ENCODE data around the gene PHF12. TPM values are rescaled to one million over a fixed set of nuclear protein-coding genes. Genes with fewer than 3 reads are reported as not detected.

Gene PHF12
- total and polyA plus RNA-seq, 10 donors: 16.2 to 118 (median 76.1) TPM

GRCh38 chr17:28885363-28885762, 66.0 kb downstream of the PHF12 start:
- no peak for DNase-seq
- Histone ChIP-seq H3K9me3 (no peaks in the 10 kb centered on the region), H3K4me1 (peaks cover 16 to 61% (median 37%) of the 10 kb centered on the region in 6 donors), H3K27me3 (replicated peaks in 1 of 7) (no peaks in the 10 kb centered on the region), H3K4me3 (no peak overlapping the region), H3K27ac (no peak overlapping the region), H3K36me3 (peaks cover 9 to 99% (median 70%) of the 10 kb centered on the region in 6 donors)
- WGBS, 5 donors: 88 to 99% (median 97%) methylated on average over 4 of the region's 4 CpGs
- TF ChIP-seq CTCF (IDR thresholded peaks at IDR 0.05 in 8 of 11, conservative IDR thresholded peaks at IDR 0.05 in 3 of 11): no peak
- no peak for TF ChIP-seq POLR2AphosphoS5 (IDR thresholded peaks at IDR 0.05)
- TF ChIP-seq POLR2A (IDR thresholded peaks at IDR 0.05): no peak
- intact Hi-C loops (cut with DNase I; ENCODE audit: low total_unique reads): no loop called here

- Histone ChIP-seq H3K27ac (peak overlapping the region in 1 of 8 donors; percentile 11), H3K9me3 (no peaks in the 10 kb centered on the region), H3K27me3 (replicated peaks in 1 of 7) (no peaks in the 10 kb centered on the region), H3K4me3 (no peak overlapping the region), H3K36me3 (peaks cover 12 to 100% (median 83%) of the 10 kb centered on the region in 6 donors), H3K4me1 (peaks cover 8 to 49% (median 25%) of the 10 kb centered on the region in 6 donors)
- TF ChIP-seq POLR2AphosphoS5 (IDR thresholded peaks at IDR 0.05) (peak in 2 of 3 donors; percentile 15 to 54), CTCF (IDR thresholded peaks at IDR 0.05 in 8 of 11, conservative IDR thresholded peaks at IDR 0.05 in 3 of 11) (no peak), POLR2A (IDR thresholded peaks at IDR 0.05) (no peak)
- intact Hi-C loops (cut with DNase I; ENCODE audit: low total_unique reads): no loop called here
- no peak for DNase-seq
- WGBS, 5 donors: 80 to 92% (median 88%) methylated on average over 14 to 27 of the region's 27 CpGs
These were observed 67.2 kb downstream of the PHF12 start for GRCh38 chr17:28883967-28884702.

GRCh38 chr17:28882154-28882895, 69.0 kb downstream of the PHF12 start:
- Histone ChIP-seq H3K27ac (no peak overlapping the region), H3K4me1 (peaks cover 0 to 31% (median 7%) of the 10 kb centered on the region in 6 donors), H3K36me3 (peaks cover 12 to 100% (median 90%) of the 10 kb centered on the region in 6 donors), H3K27me3 (replicated peaks in 1 of 7) (no peaks in the 10 kb centered on the region), H3K4me3 (no peak overlapping the region), H3K9me3 (no peaks in the 10 kb centered on the region)
- 93 to 98% (median 95%) methylated on average over 11 to 18 of the region's 18 CpGs for WGBS, 5 donors
- intact Hi-C loops (cut with DNase I; ENCODE audit: low total_unique reads): no loop called here
- DNase-seq: no peak
- TF ChIP-seq CTCF (IDR thresholded peaks at IDR 0.05 in 8 of 11, conservative IDR thresholded peaks at IDR 0.05 in 3 of 11) (no peak), POLR2A (IDR thresholded peaks at IDR 0.05) (no peak), POLR2AphosphoS5 (IDR thresholded peaks at IDR 0.05) (peak in 2 of 3 donors; percentile 31 to 59)

GRCh38 chr17:28881533-28882056, 69.7 kb downstream of the PHF12 start:
- peak in 1 of 3 donors; percentile 2 for TF ChIP-seq POLR2AphosphoS5 (IDR thresholded peaks at IDR 0.05)
- TF ChIP-seq CTCF (IDR thresholded peaks at IDR 0.05 in 8 of 11, conservative IDR thresholded peaks at IDR 0.05 in 3 of 11): no peak
- H3K27ac ChIP-seq: no peak overlapping the region
- H3K4me3 ChIP-seq: no peak overlapping the region
- peaks cover 0 to 23% (median 2%) of the 10 kb centered on the region in 6 donors for H3K4me1 ChIP-seq
- H3K36me3 ChIP-seq: peaks cover 12 to 93% (median 85%) of the 10 kb centered on the region in 6 donors
- no peaks in the 10 kb centered on the region for H3K27me3 ChIP-seq (replicated peaks in 1 of 7)
- DNase-seq: no peak
- 88 to 97% (median 96%) methylated on average over 17 of the region's 17 CpGs for WGBS, 5 donors
- no peaks in the 10 kb centered on the region for H3K9me3 ChIP-seq
- intact Hi-C loops (cut with DNase I; ENCODE audit: low total_unique reads): no loop called here
